Left lung (tissue), 10 donors: ENCODE results near the gene HDAC10. TPM values are rescaled to one million over a fixed set of nuclear protein-coding genes. Genes with fewer than 3 reads are reported as not detected.
A peak's percentile ranks its signal among the peaks of the same experiment; 100 is the strongest.

Source experiments
- ATAC-seq: fragments of 200-7000 bp; cut with Tn5 transposase; one replicate; pipeline ENCODE4 v1.9.1; 2020; ENCODE audit warnings: moderate library complexity
- DNase-seq, 4 donors: peaks; one replicate each; pipeline ENCODE4 v3.0.0-alpha.2; 2013 to 2020
- H3K27ac ChIP-seq, 2 donors: fragments of 200-600 bp; sonication (generic) in 1 of 2; one replicate each; pipeline versions ENCODE4 v1.5.0 to v1.8.0; 2020 to 2021
- H3K27me3 ChIP-seq, 2 donors: fragments of 200-600 bp; sonication (generic) in 1 of 2; one replicate each; pipeline versions ENCODE4 v1.5.0 to v1.8.0; 2020 to 2021
- H3K36me3 ChIP-seq, 2 donors: fragments of 200-600 bp; sonication (generic) in 1 of 2; one replicate each; pipeline versions ENCODE4 v1.5.0 to v1.8.0; 2020 to 2021
- H3K4me1 ChIP-seq, 2 donors: fragments of 200-600 bp; one replicate each; pipeline ENCODE4 v1.8.0; 2021
- H3K4me3 ChIP-seq, 2 donors: fragments of 200-600 bp; sonication (generic) in 1 of 2; one replicate each; pipeline versions ENCODE4 v1.5.0 to v1.8.0; 2020 to 2021; ENCODE audit warnings: mild to moderate bottlenecking in 1 of 2
- H3K9me3 ChIP-seq, 2 donors: fragments of 200-600 bp; sonication (generic) in 1 of 2; one replicate each; pipeline versions ENCODE4 v1.5.0 to v1.8.0; 2020 to 2021
- CTCF ChIP-seq, 2 donors: fragments of 200-600 bp; sonication (generic) in 1 of 2; IDR thresholded peaks; one replicate each; pipeline versions ENCODE4 v1.5.0 to v1.8.0; 2021; ENCODE audit warnings: antibody characterized with exemption in 2 of 2
- intact Hi-C, 2 donors: fragments of 100-400 bp; cut with DNase I; formaldehyde crosslinking; loops; one replicate each; pipeline versions ENCODE4 v1.11.2 to v1.14.2; 2022
- polyA plus RNA-seq, 6 donors: library from polyadenylated mRNA; unstranded; fragments of 120-200 nt; gene quantifications; one replicate each; pipeline ENCODE4 v1.2.1, GENCODE V29; 2013; ENCODE audit not compliant: insufficient read length in 6 of 6
- total RNA-seq, 2 donors: library from RNA; stranded (reverse); fragmentation: NEBNext Ultra II Directional; extraction: Animal tissue kit (Norgen Biotek cat#: 25700); gene quantifications; one replicate each; pipeline ENCODE4 v1.2.1, GENCODE V29; 2021
- donor health status: DM: no; HTN: yes; CAD: no.
- donor health status: DM: no; HTN: no; CAD: no.

The HDAC10 gene
- total and polyA plus RNA-seq, 8 donors = 23.9 to 42.2 (median 36.7) TPM

- Histone ChIP-seq H3K4me1 (peaks cover 44 to 70% of the 10 kb centered on the region in 2 donors), H3K27me3 (peaks cover 0 to 31% of the 10 kb centered on the region in 2 donors), H3K36me3 (peaks cover 0 to 19% of the 10 kb centered on the region in 2 donors), H3K4me3 (no peak overlapping the region), H3K9me3 (no peaks in the 10 kb centered on the region), H3K27ac (peak overlapping the region; percentile 82 to 85)
- TF ChIP-seq CTCF (IDR thresholded peaks at IDR 0.05) = no peak
- DNase-seq (no peak), ATAC-seq (no peak)
- intact Hi-C loops = no loop called here
These were observed 43.2 kb upstream of the HDAC10 start for GRCh38 chr22:50294319-50294656.

- peak in 3 of 4 donors; percentile 74 to 91 (median 81) for DNase-seq
- no peaks in the 10 kb centered on the region for H3K9me3 ChIP-seq
- H3K36me3 ChIP-seq = peaks cover 0 to 25% of the 10 kb centered on the region in 2 donors
- H3K4me3 ChIP-seq = peak overlapping the region; percentile 5 to 29
- H3K27me3 ChIP-seq = peaks cover 0 to 25% of the 10 kb centered on the region in 2 donors
- H3K27ac ChIP-seq = peak overlapping the region; percentile 82 to 85
- H3K4me1 ChIP-seq = peaks cover 38 to 64% of the 10 kb centered on the region in 2 donors
- TF ChIP-seq CTCF (IDR thresholded peaks at IDR 0.05) = no peak
- peak; percentile 86 for ATAC-seq
- intact Hi-C loops = no loop called here
These were observed 42.6 kb upstream of the HDAC10 start for GRCh38 chr22:50293441-50294318.

- Histone ChIP-seq H3K27ac (peak overlapping the region; percentile 82 to 85), H3K4me3 (peak overlapping the region; percentile 5 to 29), H3K4me1 (peaks cover 38 to 56% of the 10 kb centered on the region in 2 donors), H3K9me3 (no peaks in the 10 kb centered on the region), H3K27me3 (peaks cover 0 to 24% of the 10 kb centered on the region in 2 donors), H3K36me3 (peaks cover 0 to 34% of the 10 kb centered on the region in 2 donors)
- intact Hi-C loops = no loop called here
- TF ChIP-seq CTCF (IDR thresholded peaks at IDR 0.05) = no peak
- peak; percentile 19 for ATAC-seq
- no peak for DNase-seq
These were observed 41.8 kb upstream of the HDAC10 start for GRCh38 chr22:50292643-50293440.

- ATAC-seq (no peak), DNase-seq (no peak)
- Histone ChIP-seq H3K4me1 (peaks cover 27 to 35% of the 10 kb centered on the region in 2 donors), H3K27ac (no peak overlapping the region), H3K4me3 (no peak overlapping the region), H3K9me3 (no peaks in the 10 kb centered on the region), H3K36me3 (peaks cover 0 to 57% of the 10 kb centered on the region in 2 donors), H3K27me3 (peaks cover 0 to 24% of the 10 kb centered on the region in 2 donors)
- intact Hi-C loops = no loop called here
- no peak for TF ChIP-seq CTCF (IDR thresholded peaks at IDR 0.05)
These were observed 39.0 kb upstream of the HDAC10 start for GRCh38 chr22:50289942-50290630.
